ENCODE results near the gene IRAG1.

- TF ChIP-seq CTCF (IDR thresholded peaks at IDR 0.05) (no peak), POLR2A (IDR thresholded peaks at IDR 0.05) (no peak)
Measured at GRCh38 chr11:10676919-10677318, 16.6 kb downstream of the IRAG1 start.
